NT2/D1 (cell line): ENCODE data around the gene AP3B1.

Source experiments
- DNase-seq: peaks from one replicate; pipeline ENCODE4 v3.0.0-alpha.2; 2011; ENCODE audit warnings: low read depth, low spot score
- H3K27me3 ChIP-seq: 2 replicates; pipeline ENCODE4 v1.6.0; 2011; ENCODE audit warnings: mild to moderate bottlenecking; ENCODE audit not compliant: insufficient read length, insufficient read depth
- H3K36me3 ChIP-seq: 2 replicates; pipeline ENCODE4 v1.6.1; 2011; ENCODE audit warnings: mild to moderate bottlenecking, low read length, mixed read lengths; ENCODE audit not compliant: insufficient read depth, insufficient read length
- H3K4me1 ChIP-seq: 2 replicates; pipeline ENCODE4 v1.5.1; 2011; ENCODE audit not compliant: insufficient read depth, insufficient read length
- H3K4me3 ChIP-seq: 2 replicates; pipeline ENCODE4 v1.5.1; 2011; ENCODE audit warnings: low read depth; ENCODE audit not compliant: insufficient read length
- H3K9ac ChIP-seq: 2 replicates; pipeline ENCODE4 v1.6.0; 2011; ENCODE audit warnings: low read depth; ENCODE audit not compliant: insufficient read length
- H3K9me3 ChIP-seq: 2 replicates; pipeline ENCODE4 v1.5.1; 2011; ENCODE audit warnings: mild to moderate bottlenecking, low read length; ENCODE audit not compliant: insufficient read depth
- SUZ12 ChIP-seq: IDR thresholded peaks from 2 replicates; pipeline ENCODE4 v1.6.1; 2011; ENCODE audit not compliant: insufficient read length, insufficient read depth; ENCODE audit errors: extremely low read depth
- YY1 ChIP-seq: IDR thresholded peaks from 2 replicates; pipeline ENCODE4 v1.6.1; 2011; ENCODE audit not compliant: insufficient read length, insufficient read depth
- ZNF274 ChIP-seq: IDR thresholded peaks from 2 replicates; pipeline ENCODE4 v1.6.1; 2011; ENCODE audit warnings: mild to moderate bottlenecking, low read depth, low read length

Gene AP3B1

DNA sequence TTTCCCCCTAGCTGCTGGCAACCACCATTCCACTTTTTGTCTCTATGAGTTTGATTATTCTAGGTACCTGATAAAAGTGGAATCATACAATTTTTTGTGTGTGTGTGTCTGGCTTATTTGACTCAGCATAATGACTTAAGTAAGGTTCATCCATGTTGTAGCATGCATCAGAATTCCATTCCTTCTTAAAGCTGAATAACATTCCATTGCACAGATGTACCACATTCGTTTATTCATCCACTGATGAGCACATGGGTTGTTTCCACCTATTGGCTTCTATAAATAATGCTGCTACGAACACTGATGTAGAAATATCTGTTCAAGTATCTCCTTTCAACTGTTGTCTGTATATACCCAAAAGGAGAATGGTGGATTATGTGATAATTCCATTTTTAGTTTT is 33.7 kb downstream of the AP3B1 start:
- Histone ChIP-seq H3K4me1 (no peaks in the 10 kb centered on the region), H3K27me3 (no peaks in the 10 kb centered on the region), H3K4me3 (no peak overlapping the region), H3K36me3 (peaks cover 9% of the 10 kb centered on the region), H3K9me3 (no peaks in the 10 kb centered on the region), H3K9ac (no peak overlapping the region)
- no peak for TF ChIP-seq ZNF274
- no peak for TF ChIP-seq SUZ12
- no peak for TF ChIP-seq YY1
- no peak for DNase-seq

GRCh38 chr5:78253201-78253600 is 41.3 kb downstream of the AP3B1 start:
- Histone ChIP-seq H3K36me3 (peaks cover 7% of the 10 kb centered on the region), H3K4me3 (no peak overlapping the region), H3K9me3 (no peaks in the 10 kb centered on the region), H3K27me3 (no peaks in the 10 kb centered on the region), H3K9ac (no peak overlapping the region), H3K4me1 (no peaks in the 10 kb centered on the region)
- DNase-seq = no peak
- no peak for TF ChIP-seq SUZ12
- no peak for TF ChIP-seq ZNF274
- no peak for TF ChIP-seq YY1

DNA sequence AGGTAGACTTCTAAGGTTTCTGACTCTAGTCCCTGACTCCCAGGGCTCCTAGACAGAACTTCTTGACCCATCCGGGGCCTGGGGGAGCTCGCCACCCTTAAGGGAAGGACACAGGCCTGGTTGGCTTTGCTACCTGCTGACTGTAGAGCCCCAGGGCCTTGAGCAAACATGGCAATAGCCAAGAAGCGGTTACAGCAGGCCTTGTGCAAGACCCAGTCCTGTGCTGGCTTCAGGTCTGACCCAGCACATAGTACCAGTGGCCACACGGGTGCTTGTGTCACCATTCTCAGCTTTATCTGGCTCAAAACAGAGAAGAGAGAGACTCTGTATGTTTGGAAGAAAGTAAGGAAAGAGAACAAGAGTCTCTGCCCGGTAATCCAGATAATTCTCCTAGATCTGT is 41.8 kb downstream of the AP3B1 start:
- peaks cover 7% of the 10 kb centered on the region for H3K36me3 ChIP-seq
- no peaks in the 10 kb centered on the region for H3K4me1 ChIP-seq
- no peaks in the 10 kb centered on the region for H3K9me3 ChIP-seq
- DNase-seq = no peak
- H3K4me3 ChIP-seq = no peak overlapping the region
- no peaks in the 10 kb centered on the region for H3K27me3 ChIP-seq
- H3K9ac ChIP-seq = no peak overlapping the region
- no peak for TF ChIP-seq SUZ12
- no peak for TF ChIP-seq YY1
- no peak for TF ChIP-seq ZNF274

DNA sequence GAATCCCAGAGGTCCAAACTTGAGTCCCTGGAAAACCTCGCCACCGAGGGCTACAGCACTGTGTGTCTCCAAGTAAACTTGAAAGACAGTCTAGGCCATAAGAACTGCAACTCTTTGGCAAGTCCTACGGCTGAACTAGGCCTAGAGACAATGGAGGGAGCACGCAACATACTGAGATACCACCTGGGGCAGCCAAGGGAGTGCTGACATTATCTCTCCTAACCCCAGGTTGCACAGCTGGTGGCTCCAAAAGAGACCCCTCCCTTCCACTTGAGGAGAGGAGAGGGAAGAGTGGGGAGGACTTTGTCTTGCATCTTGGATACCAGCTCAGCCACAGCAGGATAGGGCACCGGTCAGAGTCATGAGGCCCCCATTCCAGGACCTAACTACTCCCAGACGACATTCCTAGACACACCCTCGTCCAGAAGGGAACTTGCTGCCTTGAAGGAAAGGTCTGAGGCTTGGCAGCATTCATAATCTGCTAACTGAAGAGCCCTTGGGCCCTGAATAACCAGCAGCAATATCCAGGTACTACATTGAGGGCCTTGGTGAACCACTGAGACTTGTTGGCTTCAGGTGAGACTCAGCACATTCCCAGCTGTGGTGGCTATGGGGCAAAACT is 42.7 kb downstream of the AP3B1 start:
- H3K9ac ChIP-seq = no peak overlapping the region
- H3K4me3 ChIP-seq = no peak overlapping the region
- no peaks in the 10 kb centered on the region for H3K27me3 ChIP-seq
- no peak for TF ChIP-seq YY1
- no peak for TF ChIP-seq ZNF274
- TF ChIP-seq SUZ12 = no peak
- peaks cover 7% of the 10 kb centered on the region for H3K36me3 ChIP-seq
- H3K4me1 ChIP-seq = no peaks in the 10 kb centered on the region
- DNase-seq = no peak
- no peaks in the 10 kb centered on the region for H3K9me3 ChIP-seq

DNA sequence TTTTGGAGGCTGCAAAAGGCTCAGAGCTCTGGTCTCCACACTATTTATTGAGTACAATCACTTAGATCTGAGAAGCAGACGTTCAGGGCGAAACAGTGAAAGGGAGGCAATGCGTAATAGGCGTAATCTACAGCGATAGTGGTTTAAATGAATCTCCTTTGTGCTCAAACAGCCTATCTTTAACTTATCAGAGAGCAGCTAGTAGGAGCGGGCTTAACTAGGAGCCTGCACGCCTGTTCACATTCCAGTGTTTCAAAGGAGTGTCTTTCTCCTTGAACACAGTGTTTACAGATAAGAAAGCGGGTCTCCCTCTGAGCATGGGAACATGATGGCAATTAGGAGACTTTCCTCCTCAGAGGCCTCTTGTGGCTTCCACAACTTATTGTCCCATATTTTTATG is 49.4 kb downstream of the AP3B1 start:
- DNase-seq = no peak
- H3K9ac ChIP-seq = no peak overlapping the region
- TF ChIP-seq SUZ12 (no peak), ZNF274 (no peak), YY1 (no peak)
- H3K4me1 ChIP-seq = no peaks in the 10 kb centered on the region
- H3K27me3 ChIP-seq = no peaks in the 10 kb centered on the region
- no peak overlapping the region for H3K4me3 ChIP-seq
- H3K9me3 ChIP-seq = no peaks in the 10 kb centered on the region
- H3K36me3 ChIP-seq = peaks cover 3% of the 10 kb centered on the region

DNA sequence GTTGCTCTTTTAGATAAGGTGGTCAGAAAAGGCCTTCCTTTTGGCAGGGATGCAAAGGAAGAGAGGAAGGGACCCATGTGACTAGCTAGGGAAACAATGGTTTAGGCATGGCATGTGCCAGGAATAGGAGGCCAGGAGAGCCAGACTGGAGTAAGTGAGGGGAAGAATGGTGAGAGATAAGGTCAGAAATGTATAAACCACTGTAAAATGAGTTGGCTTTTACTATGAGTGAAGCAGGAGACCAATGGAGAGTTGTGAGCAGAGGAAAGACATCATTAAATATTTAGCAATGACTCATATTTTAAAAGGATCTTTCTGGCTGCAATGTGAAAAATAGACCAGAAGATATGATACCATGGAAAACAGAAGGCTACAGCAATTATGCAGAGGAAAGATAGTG is 50.9 kb downstream of the AP3B1 start:
- no peak for TF ChIP-seq YY1
- TF ChIP-seq ZNF274 = no peak
- TF ChIP-seq SUZ12 = no peak
- no peak overlapping the region for H3K4me3 ChIP-seq
- no peak overlapping the region for H3K9ac ChIP-seq
- no peaks in the 10 kb centered on the region for H3K9me3 ChIP-seq
- H3K36me3 ChIP-seq = peaks cover 3% of the 10 kb centered on the region
- DNase-seq = no peak
- H3K4me1 ChIP-seq = no peaks in the 10 kb centered on the region
- H3K27me3 ChIP-seq = no peaks in the 10 kb centered on the region

- Histone ChIP-seq H3K4me3 (no peak overlapping the region), H3K27me3 (no peaks in the 10 kb centered on the region), H3K4me1 (no peaks in the 10 kb centered on the region), H3K9ac (no peak overlapping the region), H3K36me3 (peaks cover 3% of the 10 kb centered on the region), H3K9me3 (no peaks in the 10 kb centered on the region)
- no peak for DNase-seq
- no peak for TF ChIP-seq YY1
- no peak for TF ChIP-seq ZNF274
- TF ChIP-seq SUZ12 = no peak
Measured at GRCh38 chr5:78243091-78243490, 51.4 kb downstream of the AP3B1 start.
